GM19467 (cell line): ENCODE results near the gene ERVH48-1.
A peak's percentile ranks its signal among the peaks of the same experiment; 100 is the strongest.
"Not testable (repeated sequence)": the region's sequence is repeated elsewhere in the genome, so short reads cannot be mapped to it uniquely, and the experiment has no call there.

ENCODE experiments used
- ATAC-seq: cut with Tn5 transposase; IDR thresholded peaks from one replicate; pipeline ENCODE4 v1.9.1; 2021; ENCODE audit warnings: mild to moderate bottlenecking, moderate library complexity; ENCODE audit not compliant: unreplicated experiment

ERVH48-1 gene

GRCh38 chr21:42908484-42908883 is 16.9 kb downstream of the ERVH48-1 start:
- ATAC-seq: not testable (repeated sequence)

DNA sequence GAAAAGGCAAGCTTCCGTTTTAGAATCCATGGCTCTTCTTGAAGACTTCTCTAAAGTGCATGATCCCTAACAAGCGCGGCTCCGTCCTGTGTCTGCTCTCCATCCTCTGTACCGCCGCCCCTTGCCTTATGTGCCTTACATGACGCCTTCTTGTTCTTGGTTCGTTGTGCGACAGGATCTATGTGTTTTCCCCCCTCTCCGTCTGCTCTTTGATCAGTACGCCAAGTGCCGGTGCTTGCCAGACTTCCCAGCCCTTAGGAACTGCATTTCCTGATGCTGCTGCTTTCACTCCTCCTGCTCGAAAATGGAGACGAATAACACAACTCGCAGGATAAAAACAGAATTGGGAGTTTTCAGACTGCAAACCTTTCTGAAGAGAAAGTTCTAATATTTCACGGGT is 19.2 kb downstream of the ERVH48-1 start:
- ATAC-seq: no peak

- ATAC-seq: no peak
Measured at GRCh38 chr21:42905195-42905594, 20.2 kb downstream of the ERVH48-1 start.

DNA sequence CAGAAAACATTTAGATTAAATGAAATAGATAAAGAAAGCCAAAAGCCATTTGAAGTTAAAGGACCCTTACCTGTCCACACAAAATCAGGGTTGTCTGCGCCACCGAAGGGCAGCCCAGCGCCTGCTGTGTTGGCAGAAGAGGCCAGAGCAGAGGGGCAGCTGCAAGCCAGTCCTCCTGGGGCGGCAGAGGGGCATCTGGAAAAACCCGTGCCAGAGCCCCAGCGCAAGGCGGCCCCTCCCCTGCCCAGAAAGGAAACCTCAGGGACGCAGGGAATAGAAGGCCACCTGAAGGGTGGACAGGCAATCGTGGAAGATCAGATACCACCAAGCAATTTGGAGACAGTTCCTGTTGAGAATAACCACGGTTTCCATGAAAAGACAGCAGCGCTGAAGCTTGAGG is 21.6 kb downstream of the ERVH48-1 start:
- no peak for ATAC-seq

DNA sequence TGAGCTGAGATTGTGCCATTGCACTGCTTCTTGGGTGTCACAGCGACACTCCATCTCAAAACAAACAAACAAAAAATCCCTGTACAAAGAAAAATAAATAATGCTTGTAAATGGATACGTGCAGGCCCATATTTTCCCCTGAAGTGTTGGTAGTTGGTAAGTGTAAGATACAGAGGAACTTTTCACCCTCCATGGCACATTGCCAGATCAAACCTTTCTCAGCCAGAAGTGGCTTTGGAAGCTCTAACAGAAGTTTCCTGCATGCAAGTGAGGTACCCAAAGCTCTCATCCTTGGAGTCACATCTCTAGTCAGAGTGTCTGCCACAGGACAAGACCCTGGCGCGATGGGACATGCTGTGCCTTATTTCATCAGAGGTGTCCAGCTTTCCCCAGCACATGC is 25.0 kb downstream of the ERVH48-1 start:
- ATAC-seq: no peak

- peak; percentile 88 for ATAC-seq
Measured at GRCh38 chr21:42892931-42893755, 32.3 kb downstream of the ERVH48-1 start, which contains the start of gene NDUFV3. Gene NDUFV3, plus strand, starts transcription at chr21:42893309. Its CDS starts 25 bp downstream, at chr21:42893334.

DNA sequence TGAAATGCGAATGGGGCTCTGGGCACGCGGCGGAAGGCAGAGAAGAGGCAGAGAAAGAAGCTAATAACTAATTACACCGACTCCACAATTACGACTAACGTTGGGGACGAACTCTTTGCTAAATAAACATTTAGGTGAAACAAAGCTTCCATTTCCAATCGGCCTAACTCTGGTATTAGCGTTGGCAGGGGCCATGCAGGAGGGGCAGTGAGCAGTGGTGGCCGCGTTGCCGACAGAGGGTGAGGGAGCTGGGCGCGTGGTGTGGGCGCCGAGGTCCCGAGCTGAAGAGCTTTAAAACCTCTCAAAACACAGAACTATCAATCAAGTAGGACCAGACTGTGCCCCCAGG is 32.9 kb downstream of the ERVH48-1 start:
- no peak for ATAC-seq

DNA sequence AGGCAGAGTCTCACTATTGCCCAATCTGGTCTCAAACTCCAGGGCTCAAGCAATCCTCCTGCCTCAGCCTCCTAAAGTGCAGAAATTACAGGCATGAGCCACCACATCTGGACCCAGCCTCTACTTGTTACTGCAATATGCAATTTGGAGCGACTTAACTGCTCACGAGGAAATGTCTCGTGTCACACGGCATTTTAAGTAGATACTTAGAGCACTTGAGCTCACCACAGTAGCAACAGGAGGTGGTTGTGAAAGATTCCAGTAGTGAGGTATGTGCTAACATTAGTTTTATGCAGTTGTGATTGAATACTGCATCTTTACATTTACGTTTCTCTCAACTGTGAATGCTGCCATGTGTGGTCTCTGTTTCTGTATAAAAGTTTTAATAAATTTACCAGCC is 38.1 kb downstream of the ERVH48-1 start:
- ATAC-seq: no peak

DNA sequence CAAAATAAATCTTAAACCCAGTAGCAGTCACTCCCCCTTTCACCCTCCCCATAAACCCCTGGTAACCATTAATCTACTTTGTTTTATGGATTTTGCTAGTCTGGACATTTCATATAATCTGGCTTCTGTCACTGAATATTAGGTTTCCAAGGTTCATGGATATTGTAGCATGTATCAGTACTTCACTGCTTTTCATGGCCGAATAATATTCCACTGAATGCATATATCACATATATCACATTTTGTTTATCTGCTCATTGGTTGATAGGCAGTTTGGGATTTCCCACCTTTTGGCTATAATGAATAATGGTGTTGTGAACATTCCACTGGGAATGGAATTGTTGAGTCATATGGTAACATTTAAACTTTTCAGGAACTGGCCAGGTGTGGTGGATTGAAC is 41.5 kb downstream of the ERVH48-1 start:
- ATAC-seq: no peak

DNA sequence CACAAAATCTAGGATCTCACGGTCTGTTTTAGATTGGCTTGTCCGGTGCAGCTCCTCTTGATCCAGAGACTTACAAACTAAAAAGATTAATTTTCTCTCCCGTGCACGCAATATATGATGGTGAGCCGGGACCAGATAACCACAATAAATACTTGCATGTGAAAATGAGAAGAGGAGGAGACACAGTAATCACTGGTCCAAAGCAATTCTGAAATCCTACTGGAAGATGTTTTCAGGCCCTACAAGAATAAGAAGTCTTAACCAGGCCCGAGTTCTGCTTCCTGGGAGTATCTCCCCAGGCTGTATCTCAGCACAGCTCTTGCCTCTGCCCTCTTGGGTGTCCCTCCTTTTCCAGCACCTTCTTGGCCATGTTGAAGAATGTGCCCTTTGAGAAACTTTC is 45.1 kb downstream of the ERVH48-1 start:
- ATAC-seq: no peak

DNA sequence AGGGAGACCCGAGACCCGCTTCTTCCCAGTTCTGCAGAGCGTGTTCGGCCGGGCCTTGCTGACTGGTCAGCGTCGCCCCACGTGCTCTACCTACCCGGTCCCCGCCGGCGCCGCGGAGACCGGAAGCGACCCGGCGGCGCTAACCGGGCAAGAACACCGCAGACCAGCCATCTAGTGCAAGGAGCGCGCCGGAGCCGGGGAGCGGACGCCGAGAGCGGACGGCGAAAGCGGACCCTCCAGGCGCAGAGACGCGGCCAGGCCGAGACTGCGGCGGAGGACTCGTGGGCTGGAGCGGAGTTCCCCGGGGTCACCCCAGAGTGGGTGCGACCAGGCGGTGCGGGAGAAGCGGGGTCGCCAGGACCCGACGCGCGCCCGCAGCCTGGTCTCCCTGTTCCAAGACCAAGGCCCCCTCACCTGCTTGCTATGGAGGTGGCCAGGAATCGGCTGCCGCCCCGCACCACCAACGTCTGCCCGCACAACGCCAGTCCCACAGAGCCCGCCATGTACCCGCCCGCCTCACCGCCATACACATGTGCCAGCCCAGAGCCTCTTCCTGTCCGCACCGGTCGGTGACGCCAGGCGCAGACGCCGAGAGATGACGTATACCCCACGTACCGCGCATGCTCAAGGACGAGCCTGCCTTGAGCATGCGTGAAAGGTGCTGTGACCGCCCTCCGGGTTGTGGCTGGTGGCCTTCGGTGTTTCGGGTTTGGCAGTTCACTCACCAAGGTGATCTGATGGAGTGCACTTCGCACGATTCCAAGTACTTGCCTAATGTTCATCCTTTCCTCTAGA is 46.2 kb downstream of the ERVH48-1 start, which contains the start of gene WDR4:
WDR4 (minus strand) TSS at position 547 of the 795 bp plus-strand sequence; CDS start at position 503, 44 bp downstream.
- peak; percentile 82 for ATAC-seq

- no peak for ATAC-seq
Measured at GRCh38 chr21:42878678-42878992, 46.8 kb downstream of the ERVH48-1 start.

DNA sequence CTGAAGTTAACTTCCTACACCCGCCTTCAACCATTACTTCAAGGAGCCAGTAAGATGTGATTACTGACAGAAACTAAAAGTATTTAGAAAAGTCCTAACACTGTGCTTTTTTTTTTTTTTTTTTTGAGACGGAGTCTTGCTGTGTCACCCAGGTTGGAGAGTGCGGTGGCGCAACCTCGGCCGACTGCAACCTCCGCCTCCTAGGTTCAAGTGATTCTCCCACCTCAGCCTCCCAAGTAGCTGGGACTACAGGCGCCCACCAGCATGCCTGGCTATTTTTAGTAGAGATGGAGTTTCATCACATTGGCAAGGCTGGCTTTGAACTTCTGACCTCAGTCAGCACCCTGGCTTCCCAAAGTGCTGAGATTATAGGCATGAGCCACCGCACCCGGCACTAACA is 49.6 kb downstream of the ERVH48-1 start:
- not testable (repeated sequence) for ATAC-seq

GRCh38 chr21:42873096-42873495 is 52.3 kb downstream of the ERVH48-1 start:
- ATAC-seq: no peak

DNA sequence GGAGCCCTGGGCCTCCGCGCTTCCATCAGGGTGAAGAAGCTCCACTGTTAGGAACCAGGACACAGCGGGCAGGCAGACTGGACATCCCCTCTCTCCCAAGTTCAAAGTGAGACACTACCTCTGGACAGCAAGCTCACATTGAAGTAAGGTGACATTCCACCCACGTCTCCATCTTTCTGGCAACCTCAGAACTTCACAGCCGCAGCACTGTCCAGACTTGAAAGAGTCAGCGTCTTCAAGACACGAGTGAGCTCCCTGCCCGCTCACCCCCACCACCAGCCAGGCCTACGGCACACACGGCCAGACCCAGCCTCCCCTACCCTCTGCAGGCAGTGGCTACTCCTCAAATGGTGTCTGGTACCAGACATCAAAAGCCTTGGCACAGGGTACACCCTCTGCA is 57.2 kb downstream of the ERVH48-1 start:
- no peak for ATAC-seq
